ENCODE data around the gene TEX29.

DNA sequence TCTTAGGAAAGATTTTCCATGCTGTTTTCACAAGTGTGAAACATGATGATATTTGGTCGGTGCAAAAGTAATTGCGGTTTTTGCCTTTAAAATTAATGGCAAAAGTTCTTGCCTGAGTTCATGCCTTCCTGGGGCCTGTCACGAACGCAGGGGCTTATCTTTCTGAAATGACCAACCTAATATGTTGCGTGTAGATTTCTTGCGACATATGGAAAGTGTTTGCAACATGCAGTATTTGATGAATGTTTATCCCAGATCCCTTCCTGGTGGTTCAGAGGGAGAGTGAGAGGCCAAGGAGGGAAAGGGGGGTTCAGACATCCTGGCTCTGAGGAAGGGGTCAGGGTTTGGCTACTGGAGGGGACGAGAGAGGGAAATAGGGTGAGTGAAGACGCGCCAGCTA, 72.0 kb downstream of the TEX29 start:
- no peak for TF ChIP-seq TAF1 (IDR thresholded peaks at IDR 0.05; ENCODE audit: borderline replicate concordance, low read depth, low read length)
- no peak for TF ChIP-seq POLR2AphosphoS5 (IDR thresholded peaks at IDR 0.05; ENCODE audit: low read depth, low read length)

Data from GM12892 (cell line).